Measurements from ENCODE around the gene PTX3. TPM values are rescaled to one million over a fixed set of nuclear protein-coding genes. Genes with fewer than 3 reads are reported as not detected.

PTX3 gene
- total and polyA plus RNA-seq, 4 donors, result 0.17 to 0.66 (median 0.28) TPM; not detected in 1

DNA sequence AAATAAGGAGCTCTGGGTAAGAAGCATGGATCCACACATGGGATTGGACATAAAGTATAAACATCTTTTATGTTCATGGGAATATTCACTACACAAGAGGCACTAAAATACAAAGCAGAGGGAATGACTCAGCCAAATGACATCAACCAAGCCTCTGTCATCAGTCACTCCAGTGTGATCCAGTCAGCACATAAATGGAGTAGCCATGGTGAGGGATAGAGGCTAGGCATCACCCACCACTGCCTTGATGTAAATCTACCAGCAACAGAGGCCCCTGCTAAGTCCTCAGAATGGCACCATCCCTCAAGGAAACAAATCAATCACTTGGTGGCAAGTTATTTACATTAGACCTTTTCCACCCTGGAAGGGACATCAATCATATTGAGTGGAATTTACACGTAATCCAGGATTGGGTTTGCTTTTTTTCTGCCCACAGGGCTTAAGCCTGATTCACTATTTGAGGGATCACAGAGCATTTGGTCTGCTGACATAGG lies 39.3 kb downstream of the PTX3 start:
- Histone ChIP-seq H3K27ac (ENCODE audit: low read depth in 1 of 2, low read length in 2 of 2) (no peak overlapping the region), H3K9ac (ENCODE audit: low read depth in 1 of 2, low read length in 2 of 2) (no peak overlapping the region), H3K9me3 (ENCODE audit: control insufficient read depth in 4 of 4, low read length in 3 of 4) (no peaks in the 10 kb centered on the region), H3K36me3 (ENCODE audit: control insufficient read depth in 4 of 4, insufficient read depth in 3 of 4, low read depth in 1 of 4, low read length in 3 of 4) (no peaks in the 10 kb centered on the region), H3K4me1 (ENCODE audit: control insufficient read depth in 4 of 4, insufficient read depth in 4 of 4, low read length in 3 of 4) (no peaks in the 10 kb centered on the region), H3K4me3 (ENCODE audit: low read depth in 1 of 3, low read length in 3 of 3) (no peak overlapping the region), H3K27me3 (ENCODE audit: control insufficient read depth in 4 of 4, insufficient read depth in 4 of 4, low read length in 3 of 4) (peaks cover 0 to 2% (median 0%) of the 10 kb centered on the region in 4 donors)
- DNase-seq (ENCODE audit: low spot score), result no peak
- WGBS, result 60% methylated on average over 1 of the region's 1 CpG
- no peak for TF ChIP-seq EGR1 (IDR thresholded peaks at IDR 0.05; ENCODE audit: low read depth in 2 of 2)
- TF ChIP-seq, protein P1, sequence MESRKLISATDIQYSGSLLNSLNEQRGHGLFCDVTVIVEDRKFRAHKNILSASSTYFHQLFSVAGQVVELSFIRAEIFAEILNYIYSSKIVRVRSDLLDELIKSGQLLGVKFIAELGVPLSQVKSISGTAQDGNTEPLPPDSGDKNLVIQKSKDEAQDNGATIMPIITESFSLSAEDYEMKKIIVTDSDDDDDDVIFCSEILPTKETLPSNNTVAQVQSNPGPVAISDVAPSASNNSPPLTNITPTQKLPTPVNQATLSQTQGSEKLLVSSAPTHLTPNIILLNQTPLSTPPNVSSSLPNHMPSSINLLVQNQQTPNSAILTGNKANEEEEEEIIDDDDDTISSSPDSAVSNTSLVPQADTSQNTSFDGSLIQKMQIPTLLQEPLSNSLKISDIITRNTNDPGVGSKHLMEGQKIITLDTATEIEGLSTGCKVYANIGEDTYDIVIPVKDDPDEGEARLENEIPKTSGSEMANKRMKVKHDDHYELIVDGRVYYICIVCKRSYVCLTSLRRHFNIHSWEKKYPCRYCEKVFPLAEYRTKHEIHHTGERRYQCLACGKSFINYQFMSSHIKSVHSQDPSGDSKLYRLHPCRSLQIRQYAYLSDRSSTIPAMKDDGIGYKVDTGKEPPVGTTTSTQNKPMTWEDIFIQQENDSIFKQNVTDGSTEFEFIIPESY (IDR thresholded peaks at IDR 0.05), result no peak
- TF ChIP-seq, protein P2, sequence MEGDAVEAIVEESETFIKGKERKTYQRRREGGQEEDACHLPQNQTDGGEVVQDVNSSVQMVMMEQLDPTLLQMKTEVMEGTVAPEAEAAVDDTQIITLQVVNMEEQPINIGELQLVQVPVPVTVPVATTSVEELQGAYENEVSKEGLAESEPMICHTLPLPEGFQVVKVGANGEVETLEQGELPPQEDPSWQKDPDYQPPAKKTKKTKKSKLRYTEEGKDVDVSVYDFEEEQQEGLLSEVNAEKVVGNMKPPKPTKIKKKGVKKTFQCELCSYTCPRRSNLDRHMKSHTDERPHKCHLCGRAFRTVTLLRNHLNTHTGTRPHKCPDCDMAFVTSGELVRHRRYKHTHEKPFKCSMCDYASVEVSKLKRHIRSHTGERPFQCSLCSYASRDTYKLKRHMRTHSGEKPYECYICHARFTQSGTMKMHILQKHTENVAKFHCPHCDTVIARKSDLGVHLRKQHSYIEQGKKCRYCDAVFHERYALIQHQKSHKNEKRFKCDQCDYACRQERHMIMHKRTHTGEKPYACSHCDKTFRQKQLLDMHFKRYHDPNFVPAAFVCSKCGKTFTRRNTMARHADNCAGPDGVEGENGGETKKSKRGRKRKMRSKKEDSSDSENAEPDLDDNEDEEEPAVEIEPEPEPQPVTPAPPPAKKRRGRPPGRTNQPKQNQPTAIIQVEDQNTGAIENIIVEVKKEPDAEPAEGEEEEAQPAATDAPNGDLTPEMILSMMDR (IDR thresholded peaks at IDR 0.05; ENCODE audit: low read depth, low read length, missing input control), result no peak
- no peak for TF ChIP-seq SP1 (IDR thresholded peaks at IDR 0.05)
- no peak for TF ChIP-seq JUND (IDR thresholded peaks at IDR 0.05)
- no peak for TF ChIP-seq TAF1 (conservative IDR thresholded peaks at IDR 0.05)
- no peak for TF ChIP-seq FOXA1 (IDR thresholded peaks at IDR 0.05)
- TF ChIP-seq GABPA (IDR thresholded peaks at IDR 0.05 in 1 of 2, conservative IDR thresholded peaks at IDR 0.05 in 1 of 2), result no peak
- no peak for TF ChIP-seq YY1 (IDR thresholded peaks at IDR 0.05)
- TF ChIP-seq, protein P3, sequence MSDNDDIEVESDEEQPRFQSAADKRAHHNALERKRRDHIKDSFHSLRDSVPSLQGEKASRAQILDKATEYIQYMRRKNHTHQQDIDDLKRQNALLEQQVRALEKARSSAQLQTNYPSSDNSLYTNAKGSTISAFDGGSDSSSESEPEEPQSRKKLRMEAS (IDR thresholded peaks at IDR 0.05), result no peak
- no peak for TF ChIP-seq NR2F2 (IDR thresholded peaks at IDR 0.05)

DNA sequence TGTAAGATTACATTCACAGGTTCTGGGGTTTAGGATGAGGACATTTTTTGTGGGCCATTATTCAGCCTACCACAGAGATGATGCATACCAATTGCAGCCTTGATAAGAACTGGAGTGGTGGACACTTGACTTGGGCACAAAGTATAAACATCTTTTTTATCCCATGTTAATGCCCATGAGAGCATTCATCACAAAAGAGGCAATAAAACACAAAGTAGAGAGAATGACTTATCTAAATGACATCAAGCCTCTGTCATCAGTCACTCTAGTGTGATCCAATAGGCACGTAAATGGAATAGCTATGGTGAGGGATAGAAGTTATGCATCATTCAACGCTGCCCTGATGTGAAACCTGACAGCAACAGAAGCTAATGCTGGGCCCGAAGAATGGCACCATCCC lies 40.8 kb downstream of the PTX3 start:
- 81% methylated on average over 3 of the region's 3 CpGs for WGBS
- TF ChIP-seq RXRA (IDR thresholded peaks at IDR 0.05) (no peak), RAD21 (IDR thresholded peaks at IDR 0.05) (no peak), HNF4G (IDR thresholded peaks at IDR 0.05) (no peak), GABPA (IDR thresholded peaks at IDR 0.05 in 1 of 2, conservative IDR thresholded peaks at IDR 0.05 in 1 of 2) (no peak)
- TF ChIP-seq, protein P4, sequence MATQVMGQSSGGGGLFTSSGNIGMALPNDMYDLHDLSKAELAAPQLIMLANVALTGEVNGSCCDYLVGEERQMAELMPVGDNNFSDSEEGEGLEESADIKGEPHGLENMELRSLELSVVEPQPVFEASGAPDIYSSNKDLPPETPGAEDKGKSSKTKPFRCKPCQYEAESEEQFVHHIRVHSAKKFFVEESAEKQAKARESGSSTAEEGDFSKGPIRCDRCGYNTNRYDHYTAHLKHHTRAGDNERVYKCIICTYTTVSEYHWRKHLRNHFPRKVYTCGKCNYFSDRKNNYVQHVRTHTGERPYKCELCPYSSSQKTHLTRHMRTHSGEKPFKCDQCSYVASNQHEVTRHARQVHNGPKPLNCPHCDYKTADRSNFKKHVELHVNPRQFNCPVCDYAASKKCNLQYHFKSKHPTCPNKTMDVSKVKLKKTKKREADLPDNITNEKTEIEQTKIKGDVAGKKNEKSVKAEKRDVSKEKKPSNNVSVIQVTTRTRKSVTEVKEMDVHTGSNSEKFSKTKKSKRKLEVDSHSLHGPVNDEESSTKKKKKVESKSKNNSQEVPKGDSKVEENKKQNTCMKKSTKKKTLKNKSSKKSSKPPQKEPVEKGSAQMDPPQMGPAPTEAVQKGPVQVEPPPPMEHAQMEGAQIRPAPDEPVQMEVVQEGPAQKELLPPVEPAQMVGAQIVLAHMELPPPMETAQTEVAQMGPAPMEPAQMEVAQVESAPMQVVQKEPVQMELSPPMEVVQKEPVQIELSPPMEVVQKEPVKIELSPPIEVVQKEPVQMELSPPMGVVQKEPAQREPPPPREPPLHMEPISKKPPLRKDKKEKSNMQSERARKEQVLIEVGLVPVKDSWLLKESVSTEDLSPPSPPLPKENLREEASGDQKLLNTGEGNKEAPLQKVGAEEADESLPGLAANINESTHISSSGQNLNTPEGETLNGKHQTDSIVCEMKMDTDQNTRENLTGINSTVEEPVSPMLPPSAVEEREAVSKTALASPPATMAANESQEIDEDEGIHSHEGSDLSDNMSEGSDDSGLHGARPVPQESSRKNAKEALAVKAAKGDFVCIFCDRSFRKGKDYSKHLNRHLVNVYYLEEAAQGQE (IDR thresholded peaks at IDR 0.05), result no peak
- H3K36me3 ChIP-seq (ENCODE audit: control insufficient read depth in 4 of 4, insufficient read depth in 3 of 4, low read depth in 1 of 4, low read length in 3 of 4), result no peaks in the 10 kb centered on the region
- no peak for DNase-seq (ENCODE audit: low spot score)
- no peaks in the 10 kb centered on the region for H3K4me1 ChIP-seq (ENCODE audit: control insufficient read depth in 4 of 4, insufficient read depth in 4 of 4, low read length in 3 of 4)
- H3K9ac ChIP-seq (ENCODE audit: low read depth in 1 of 2, low read length in 2 of 2), result no peak overlapping the region
- peaks cover 0 to 2% (median 0%) of the 10 kb centered on the region in 4 donors for H3K27me3 ChIP-seq (ENCODE audit: control insufficient read depth in 4 of 4, insufficient read depth in 4 of 4, low read length in 3 of 4)
- no peak overlapping the region for H3K4me3 ChIP-seq (ENCODE audit: low read depth in 1 of 3, low read length in 3 of 3)
- H3K27ac ChIP-seq (ENCODE audit: low read depth in 1 of 2, low read length in 2 of 2), result no peak overlapping the region
- H3K9me3 ChIP-seq (ENCODE audit: control insufficient read depth in 4 of 4, low read length in 3 of 4), result peaks cover 0 to 3% (median 0%) of the 10 kb centered on the region in 4 donors
